Pancreas (tissue), 10 donors: ENCODE results near the gene KPTN. TPM values are rescaled to one million over a fixed set of nuclear protein-coding genes. Genes with fewer than 3 reads are reported as not detected.

ENCODE experiments used
- ATAC-seq, 4 donors: fragments of 200-7000 bp; cut with Tn5 transposase; one replicate each; pipeline versions ENCODE4 v1.8.0 to v1.9.1; 2020; ENCODE audit warnings: mild to moderate bottlenecking in 4 of 4, moderate library complexity in 4 of 4
- DNase-seq, 6 donors: peaks; one replicate each; pipeline ENCODE4 v3.0.0-alpha.2; 2020
- FAIRE-seq: peaks from 2 replicates; lab custom pipeline; 2012; peaks lifted over from hg19 to GRCh38; lab: Jason Lieb, UNC
- H3K27ac ChIP-seq, 4 donors: fragments of 200-600 bp; sonication (generic); 1 replicate in 3 of 4; 2 replicates in 1 of 4; pipeline versions ENCODE4 v1.5.0 to v1.8.0; 2020
- H3K27me3 ChIP-seq, 4 donors: fragments of 200-600 bp; one replicate each; pipeline ENCODE4 v1.8.0; 2021
- H3K36me3 ChIP-seq, 3 donors: fragments of 200-600 bp; sonication (generic) in 1 of 3; one replicate each; pipeline versions ENCODE4 v1.5.0 to v1.8.0; 2020 to 2021
- H3K4me1 ChIP-seq, 3 donors: fragments of 200-600 bp; one replicate each; pipeline ENCODE4 v1.8.0; 2021
- H3K4me3 ChIP-seq, 4 donors: fragments of 200-600 bp; sonication (generic) in 2 of 4; one replicate each; pipeline versions ENCODE4 v1.5.0 to v1.8.0; 2020 to 2021
- H3K9me3 ChIP-seq, 4 donors: fragments of 200-600 bp; one replicate each; pipeline ENCODE4 v1.8.0; 2021
- WGBS, 2 donors: extraction: QIAGEN DNeasy Blood & Tissue Kit; methylation state at CpG; one replicate each; pipeline ENCODE4 v1.1.7; 2013; 5-methylcytosine and 5-hydroxymethylcytosine counted together
- intact Hi-C, 3 donors: fragments of 100-400 bp; cut with DNase I; formaldehyde crosslinking; loops; one replicate each; pipeline versions ENCODE4 v1.11.1 to v1.14.2; 2022
- polyA plus RNA-seq, 2 donors: library from polyadenylated mRNA; stranded (reverse); fragments of 200-250 nt; gene quantifications; one replicate each; pipeline ENCODE4 v1.2.3, GENCODE V29; 2013
- total RNA-seq, 6 donors: library from RNA; stranded (reverse); fragmentation: NEBNext Ultra II Directional in 4 of 6; extraction: Animal tissue kit (Norgen Biotek cat#: 25700) in 4 of 6; gene quantifications; one replicate each; pipeline versions ENCODE4 v1.2.1 to v1.2.4, GENCODE V29; 2021 to 2023
- TF ChIP-seq, protein P1 (sequence below), 4 donors: fragments of 200-600 bp; sonication (generic) in 3 of 4; IDR thresholded peaks; one replicate each; pipeline versions ENCODE4 v1.5.0 to v1.8.0; 2021; ENCODE audit warnings: antibody characterized with exemption in 4 of 4
- donor health status: healthy with polysubstance abuse.
- donor health status: DM: no; HTN: no; CAD: no; lungs with moderate emphysema.
- donor health status: DM: no; HTN: no; CAD: no.
- donor health status: control.
- donor health status: control.
- donor health status: Bipolar disorder and iron deficiency.
- donor health status: DM: yes; HTN: yes; CAD: no.
- donor health status: DM: no; HTN: no; CAD: no.
- donor health status: DM: no; HTN: no; CAD: no.
- donor health status: DM: yes; HTN: yes; CAD: no.

KPTN gene
- total and polyA plus RNA-seq, 8 donors: 3.0 to 53.3 (median 6.0) TPM

- intact Hi-C loops: loop anchor here in 1 of 3 donors (10.0 kb wide), 1 partner anchor 75 kb away; no protein-coding TSS in a partner anchor
- H3K9me3 ChIP-seq: no peaks in the 10 kb centered on the region
- no peaks in the 10 kb centered on the region for H3K36me3 ChIP-seq
- ATAC-seq (peak; percentile 31 to 36 (median 32)), FAIRE-seq (no peak), DNase-seq (peak in 5 of 6 donors; percentile 47 to 77 (median 73))
- TF ChIP-seq, protein P1, sequence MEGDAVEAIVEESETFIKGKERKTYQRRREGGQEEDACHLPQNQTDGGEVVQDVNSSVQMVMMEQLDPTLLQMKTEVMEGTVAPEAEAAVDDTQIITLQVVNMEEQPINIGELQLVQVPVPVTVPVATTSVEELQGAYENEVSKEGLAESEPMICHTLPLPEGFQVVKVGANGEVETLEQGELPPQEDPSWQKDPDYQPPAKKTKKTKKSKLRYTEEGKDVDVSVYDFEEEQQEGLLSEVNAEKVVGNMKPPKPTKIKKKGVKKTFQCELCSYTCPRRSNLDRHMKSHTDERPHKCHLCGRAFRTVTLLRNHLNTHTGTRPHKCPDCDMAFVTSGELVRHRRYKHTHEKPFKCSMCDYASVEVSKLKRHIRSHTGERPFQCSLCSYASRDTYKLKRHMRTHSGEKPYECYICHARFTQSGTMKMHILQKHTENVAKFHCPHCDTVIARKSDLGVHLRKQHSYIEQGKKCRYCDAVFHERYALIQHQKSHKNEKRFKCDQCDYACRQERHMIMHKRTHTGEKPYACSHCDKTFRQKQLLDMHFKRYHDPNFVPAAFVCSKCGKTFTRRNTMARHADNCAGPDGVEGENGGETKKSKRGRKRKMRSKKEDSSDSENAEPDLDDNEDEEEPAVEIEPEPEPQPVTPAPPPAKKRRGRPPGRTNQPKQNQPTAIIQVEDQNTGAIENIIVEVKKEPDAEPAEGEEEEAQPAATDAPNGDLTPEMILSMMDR (IDR thresholded peaks at IDR 0.05): no peak
- peaks cover 54 to 72% (median 63%) of the 10 kb centered on the region in 3 donors for H3K4me1 ChIP-seq
- WGBS, 2 donors: 19 to 23% methylated on average over 8 of the region's 8 CpGs
- no peak overlapping the region for H3K4me3 ChIP-seq
- peak overlapping the region; percentile 22 to 95 (median 60) for H3K27ac ChIP-seq
- no peaks in the 10 kb centered on the region for H3K27me3 ChIP-seq
These were observed 26.0 kb upstream of the KPTN start for GRCh38 chr19:47509973-47510372.

GRCh38 chr19:47509170-47509847, 25.3 kb upstream of the KPTN start:
- peak in 1 of 6 donors; percentile 19 for DNase-seq
- ATAC-seq: no peak
- H3K9me3 ChIP-seq: no peaks in the 10 kb centered on the region
- no peak for FAIRE-seq
- H3K27me3 ChIP-seq: no peaks in the 10 kb centered on the region
- intact Hi-C loops: no loop called here
- H3K4me3 ChIP-seq: no peak overlapping the region
- TF ChIP-seq, protein P1 (IDR thresholded peaks at IDR 0.05): no peak
- peak overlapping the region; percentile 22 to 95 (median 60) for H3K27ac ChIP-seq
- WGBS, 2 donors: 61 to 67% methylated on average over 20 of the region's 20 CpGs
- H3K4me1 ChIP-seq: peaks cover 54 to 72% (median 63%) of the 10 kb centered on the region in 3 donors
- no peaks in the 10 kb centered on the region for H3K36me3 ChIP-seq

- H3K9me3 ChIP-seq: no peaks in the 10 kb centered on the region
- no peak for DNase-seq
- H3K4me3 ChIP-seq: no peak overlapping the region
- no peak for ATAC-seq
- no peak for FAIRE-seq
- peak overlapping the region in 2 of 4 donors; percentile 20 to 92 for H3K27ac ChIP-seq
- peaks cover 54 to 72% (median 63%) of the 10 kb centered on the region in 3 donors for H3K4me1 ChIP-seq
- TF ChIP-seq, protein P1 (IDR thresholded peaks at IDR 0.05): no peak
- no peaks in the 10 kb centered on the region for H3K27me3 ChIP-seq
- intact Hi-C loops: no loop called here
- WGBS, 2 donors: 86 to 90% methylated on average over 5 of the region's 5 CpGs
- peaks cover 0 to 2% (median 0%) of the 10 kb centered on the region in 3 donors for H3K36me3 ChIP-seq
These were observed 24.7 kb upstream of the KPTN start for GRCh38 chr19:47508721-47509120.

DNA sequence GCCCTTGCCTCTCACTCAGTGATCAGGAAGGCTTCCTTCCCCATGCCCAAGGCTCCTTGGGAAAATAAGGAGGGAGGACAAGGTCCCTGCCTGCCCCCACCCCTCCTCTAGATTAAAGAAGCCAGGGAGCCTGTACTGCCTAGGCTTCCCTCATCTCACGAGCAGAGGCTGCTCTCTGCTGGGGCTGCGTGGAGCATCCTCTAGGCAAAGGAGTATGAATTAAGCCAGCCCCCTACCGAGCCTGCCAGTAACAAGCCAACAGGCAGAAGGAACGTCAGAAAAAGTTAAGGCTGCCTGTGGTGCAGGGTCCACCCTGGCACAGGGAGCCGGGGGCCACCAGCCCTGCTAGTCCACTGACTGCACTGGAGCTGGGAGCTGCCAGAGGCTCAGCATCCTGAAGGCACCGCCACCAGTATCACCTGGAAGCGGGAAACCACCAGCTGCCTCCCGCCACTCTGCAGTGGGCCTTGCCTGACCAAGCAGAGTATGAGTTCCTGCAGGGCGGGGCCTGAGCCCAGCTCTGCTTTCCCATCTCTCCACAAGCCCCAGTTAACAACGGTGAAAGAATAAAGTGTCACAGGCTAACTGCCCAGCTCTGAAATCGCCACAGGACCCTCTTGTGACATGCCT, 24.0 kb upstream of the KPTN start:
- intact Hi-C loops: no loop called here
- FAIRE-seq: no peak
- Histone ChIP-seq H3K27ac (peak overlapping the region in 3 of 4 donors; percentile 20 to 92 (median 24)), H3K9me3 (no peaks in the 10 kb centered on the region), H3K4me1 (peaks cover 49 to 67% (median 63%) of the 10 kb centered on the region in 3 donors), H3K4me3 (no peak overlapping the region), H3K27me3 (no peaks in the 10 kb centered on the region), H3K36me3 (peaks cover 0 to 7% (median 4%) of the 10 kb centered on the region in 3 donors)
- TF ChIP-seq, protein P1 (IDR thresholded peaks at IDR 0.05): no peak
- WGBS, 2 donors: 56 to 59% methylated on average over 11 of the region's 11 CpGs
- ATAC-seq: no peak
- peak in 3 of 6 donors; percentile 15 to 70 (median 58) for DNase-seq
